IMR-90 (cell line): Measurements from ENCODE around the gene IQSEC3. TPM values are rescaled to one million over a fixed set of nuclear protein-coding genes. Genes with fewer than 3 reads are reported as not detected.

Source experiments
- ATAC-seq: fragments of 200-7000 bp; cut with Tn5 transposase; 2 replicates; pipeline ENCODE4 v1.9.1; 2020; ENCODE audit warnings: low read depth, mild to moderate bottlenecking, moderate library complexity
- BruUV-seq: library from RNA; stranded (reverse); fragments of 400-500 nt; replicated peaks from 2 replicates; lab custom pipeline; 2021; lab: Mats Ljungman, UMichigan
- CTCF ChIA-PET: fragments of 300-600 bp; formaldehyde crosslinking; extraction: SDS; loops from one replicate; lab custom pipeline; 2021; ENCODE audit warnings: antibody characterized with exemption; lab: Yijun Ruan, JAX
- POLR2A ChIA-PET: fragments of 300-600 bp; sonication (Branson Sonifier 250); formaldehyde crosslinking; loops from one replicate; lab custom pipeline; 2022; ENCODE audit warnings: antibody characterized with exemption; ENCODE audit not compliant: unreplicated experiment; lab: Charles Lee
- DNase-seq: peaks from one replicate; pipeline ENCODE4 v3.0.0; 2013
- H2AFZ ChIP-seq: replicated peaks from 2 replicates; pipeline ENCODE3; 2013; ENCODE audit warnings: low read length, mild to moderate bottlenecking; ENCODE audit not compliant: poor library complexity
- H2AK5ac ChIP-seq: 2 replicates; pipeline ENCODE4 v1.6.1; 2013; ENCODE audit warnings: low read depth, low read length, inconsistent platforms
- H2AK9ac ChIP-seq: replicated peaks from 2 replicates; pipeline ENCODE3; 2013; ENCODE audit warnings: mild to moderate bottlenecking, low read depth, low read length, moderate library complexity; ENCODE audit not compliant: poor library complexity
- H2BK120ac ChIP-seq: 2 replicates; pipeline ENCODE4 v1.6.1; 2013; ENCODE audit warnings: low read depth, low read length, inconsistent platforms
- H2BK15ac ChIP-seq: 3 replicates; pipeline ENCODE4 v1.6.1; 2013; ENCODE audit warnings: low read depth, low read length, inconsistent platforms
- H2BK20ac ChIP-seq: 2 replicates; pipeline ENCODE4 v1.6.1; 2013; ENCODE audit warnings: low read depth, mild to moderate bottlenecking, inconsistent platforms, low read length, moderate library complexity
- H2BK5ac ChIP-seq: 2 replicates; pipeline ENCODE4 v1.6.1; 2013; ENCODE audit warnings: mild to moderate bottlenecking, low read depth, low read length, inconsistent platforms; ENCODE audit not compliant: poor library complexity, severe bottlenecking
- H3K14ac ChIP-seq: replicated peaks from 2 replicates; pipeline ENCODE4 v1.6.1; 2013; ENCODE audit warnings: low read depth, low read length, inconsistent platforms
- H3K18ac ChIP-seq: 2 replicates; pipeline ENCODE4 v1.6.1; 2013; ENCODE audit warnings: low read depth, low read length, control low read depth
- H3K23ac ChIP-seq: 2 replicates; pipeline ENCODE4 v1.6.1; 2013; ENCODE audit warnings: low read depth, low read length, inconsistent platforms
- H3K27ac ChIP-seq: 2 replicates; pipeline ENCODE4 v1.5.1; 2013; ENCODE audit warnings: mild to moderate bottlenecking, control low read depth, low read length; ENCODE audit not compliant: insufficient read depth
- H3K27me3 ChIP-seq: 2 replicates; pipeline ENCODE4 v1.6.1; 2013; ENCODE audit warnings: low read length; ENCODE audit not compliant: control insufficient read depth, insufficient read depth
- H3K36me3 ChIP-seq: 2 replicates; pipeline ENCODE4 v1.6.1; 2013; ENCODE audit warnings: low read length, mixed read lengths; ENCODE audit not compliant: control insufficient read depth, insufficient read depth
- H3K4ac ChIP-seq: 2 replicates; pipeline ENCODE4 v1.6.1; 2013; ENCODE audit warnings: low read depth, low read length, inconsistent platforms
- H3K4me1 ChIP-seq: 2 replicates; pipeline ENCODE4 v1.6.1; 2013; ENCODE audit warnings: low read length, mixed read lengths; ENCODE audit not compliant: control insufficient read depth, insufficient read depth
- H3K4me2 ChIP-seq: 2 replicates; pipeline ENCODE4 v1.6.1; 2013; ENCODE audit warnings: low read depth, mild to moderate bottlenecking, control low read depth, low read length, moderate library complexity
- H3K4me3 ChIP-seq: 2 replicates; pipeline ENCODE4 v1.5.1; 2013; ENCODE audit warnings: low read depth, mild to moderate bottlenecking, control low read depth, low read length, moderate library complexity; ENCODE audit not compliant: insufficient read depth
- H3K56ac ChIP-seq: 2 replicates; pipeline ENCODE4 v1.6.1; 2013; ENCODE audit warnings: low read length, inconsistent platforms; ENCODE audit not compliant: insufficient read depth; ENCODE audit errors: extremely low read depth
- H3K79me1 ChIP-seq, 2 experiments: 2 replicates each; pipeline ENCODE4 v1.6.1; 2013; ENCODE audit warnings: low read length in 2 of 2, inconsistent platforms in 1 of 2, low read depth in 1 of 2
- H3K9ac ChIP-seq: 2 replicates; pipeline ENCODE4 v1.6.1; 2013; ENCODE audit warnings: low read depth, low read length, control low read depth
- H3K9me1 ChIP-seq: 2 replicates; pipeline ENCODE4 v1.6.1; 2013; ENCODE audit warnings: low read length, inconsistent platforms; ENCODE audit not compliant: insufficient read depth
- H3K9me3 ChIP-seq: 2 replicates; pipeline ENCODE4 v1.6.1; 2013; ENCODE audit warnings: low read length; ENCODE audit not compliant: control insufficient read depth, insufficient read depth
- H4K20me1 ChIP-seq: 2 replicates; pipeline ENCODE4 v1.6.1; 2013; ENCODE audit warnings: low read length, inconsistent platforms; ENCODE audit not compliant: insufficient read depth
- H4K5ac ChIP-seq: 2 replicates; pipeline ENCODE4 v1.6.1; 2013; ENCODE audit warnings: mild to moderate bottlenecking, low read depth, low read length, control low read depth
- H4K8ac ChIP-seq, 2 experiments: 2 replicates each; pipeline ENCODE4 v1.6.1; 2013; ENCODE audit warnings: low read depth in 2 of 2, low read length in 2 of 2, control low read depth in 1 of 2, inconsistent platforms in 1 of 2
- H4K91ac ChIP-seq: 2 replicates; pipeline ENCODE4 v1.6.1; 2013; ENCODE audit warnings: low read depth, low read length, inconsistent platforms; ENCODE audit not compliant: insufficient read depth
- BHLHE40 ChIP-seq: fragments of 150-350 bp; IDR thresholded peaks from 2 replicates; pipeline ENCODE4 v1.6.1; 2016; ENCODE audit warnings: mild to moderate bottlenecking, low read depth, low read length
- CEBPB ChIP-seq: IDR thresholded peaks from 2 replicates; pipeline ENCODE4 v1.6.1; 2012; ENCODE audit warnings: low read depth, low read length, improper control_type of control experiment
- CHD1 ChIP-seq: IDR thresholded peaks from 2 replicates; pipeline ENCODE4 v1.6.1; 2012; ENCODE audit warnings: low read depth, low read length, improper control_type of control experiment
- FOS ChIP-seq: fragments of 150-350 bp; IDR thresholded peaks from 2 replicates; pipeline ENCODE4 v1.6.1; 2016; ENCODE audit warnings: low read depth, low read length
- MAFK ChIP-seq: IDR thresholded peaks from 2 replicates; pipeline ENCODE4 v1.6.1; 2012; ENCODE audit warnings: low read depth, low read length, improper control_type of control experiment
- MAZ ChIP-seq: IDR thresholded peaks from 2 replicates; pipeline ENCODE4 v1.6.1; 2012; ENCODE audit warnings: low read depth, mild to moderate bottlenecking, low read length, improper control_type of control experiment, moderate library complexity, borderline replicate concordance
- MXI1 ChIP-seq: IDR thresholded peaks from 2 replicates; pipeline ENCODE4 v1.6.1; 2012; ENCODE audit warnings: low read depth, mild to moderate bottlenecking, low read length, moderate library complexity, borderline replicate concordance
- NFE2L2 ChIP-seq: fragments of 150-350 bp; IDR thresholded peaks from 2 replicates; pipeline ENCODE4 v1.6.1; 2016; ENCODE audit warnings: low read depth, mild to moderate bottlenecking, low read length
- POLR2A ChIP-seq: IDR thresholded peaks from 2 replicates; pipeline ENCODE4 v1.6.1; 2012; ENCODE audit warnings: mild to moderate bottlenecking, low read depth, low read length
- RAD21 ChIP-seq: IDR thresholded peaks from 2 replicates; pipeline ENCODE4 v1.6.1; 2012; ENCODE audit warnings: low read length, improper control_type of control experiment
- RCOR1 ChIP-seq: IDR thresholded peaks from 2 replicates; pipeline ENCODE4 v1.6.1; 2012; ENCODE audit warnings: mild to moderate bottlenecking, low read length, improper control_type of control experiment; ENCODE audit not compliant: insufficient replicate concordance
- RFX5 ChIP-seq: IDR thresholded peaks from 2 replicates; pipeline ENCODE4 v1.8.0; 2012; ENCODE audit warnings: low read depth, mild to moderate bottlenecking, low read length, moderate library complexity
- SMC3 ChIP-seq: fragments of 150-350 bp; IDR thresholded peaks from 2 replicates; pipeline ENCODE4 v1.6.1; 2016; ENCODE audit warnings: low read depth, mild to moderate bottlenecking, antibody characterized with exemption, low read length, moderate library complexity
- WGBS, 2 experiments: methylation state at CpG; one replicate each; pipeline versions ENCODE4 v1.1.5 to v1.1.7; 2013; ENCODE audit warnings: missing lambda C conversion rate in 2 of 2; ENCODE audit not compliant: insufficient read length in 1 of 2; ENCODE audit errors: extremely low coverage in 2 of 2; 5-methylcytosine and 5-hydroxymethylcytosine counted together
- dilution Hi-C: fragments of 300-500 bp; cut with HindIII; formaldehyde crosslinking; loops from one replicate; pipeline ENCODE4 v1.14.3; 2018; ENCODE audit warnings: low sequenced_read_pairs; ENCODE audit not compliant: unreplicated experiment
- in situ Hi-C: fragments of 300-500 bp; cut with MboI; formaldehyde crosslinking; loops from 3 replicates; pipeline ENCODE4 v1.14.3; 2019; ENCODE audit warnings: low sequenced_read_pairs, inconsistent platforms, mixed read lengths
- intact Hi-C: fragments of 100-400 bp; cut with micrococcal nuclease; formaldehyde crosslinking; loops from 2 replicates; pipeline ENCODE4 v1.10.0; 2022
- polyA plus RNA-seq, 3 experiments: library from polyadenylated mRNA; depleted of rRNA; stranded (reverse); fragments of >200 nt; gene quantifications; 2 replicates each; pipeline ENCODE4 v1.2.3, GENCODE V29; 2012; ENCODE audit warnings: low replicate concordance in 1 of 3
- total RNA-seq: library from RNA; depleted of rRNA; stranded (reverse); fragments of >200 nt; gene quantifications from 2 replicates; pipeline ENCODE4 v1.2.3, GENCODE V29; 2012
- TF ChIP-seq, protein P1 (sequence below): fragments of 150-350 bp; IDR thresholded peaks from 2 replicates; pipeline ENCODE4 v1.6.1; 2017; ENCODE audit warnings: mild to moderate bottlenecking, antibody characterized with exemption, low read length, low read depth
- TF ChIP-seq, protein P2 (sequence below): conservative IDR thresholded peaks from 2 replicates; pipeline ENCODE4 v1.5.1; 2012; ENCODE audit warnings: mild to moderate bottlenecking, low read depth, low read length, improper control_type of control experiment
- TF ChIP-seq, protein P3 (sequence below): fragments of 150-350 bp; IDR thresholded peaks from 2 replicates; pipeline ENCODE4 v1.6.1; 2016; ENCODE audit warnings: low read depth, mild to moderate bottlenecking, low read length, moderate library complexity, borderline replicate concordance

Gene IQSEC3
- total and polyA plus RNA-seq, 2 of the 4 experiments (the other 2 are of a cell fraction): 0.10 TPM; not detected in 1

DNA sequence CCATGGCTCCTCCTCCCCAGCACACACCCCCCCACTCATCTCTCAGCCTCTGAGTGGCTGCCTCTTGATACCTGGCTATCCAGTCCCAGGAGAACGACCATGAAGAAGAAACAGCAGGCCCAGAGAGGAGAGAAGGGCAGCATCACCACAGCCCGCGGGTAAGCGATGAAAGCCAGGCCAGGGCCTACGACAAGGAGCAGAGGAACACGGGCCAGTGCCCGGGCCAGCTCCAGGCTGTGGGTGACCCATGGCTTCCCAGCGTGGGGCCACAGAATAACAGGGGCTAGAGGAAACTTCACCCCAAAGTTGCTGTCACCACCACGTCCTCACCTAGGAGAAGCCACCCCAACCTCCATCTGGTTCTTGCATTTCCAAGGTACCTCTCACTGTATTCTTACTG lies 157.8 kb downstream of the IQSEC3 start:
- Histone ChIP-seq H3K14ac (no peak overlapping the region), H4K20me1 (no peaks in the 10 kb centered on the region), H4K91ac (no peak overlapping the region), H3K4me2 (no peak overlapping the region), H3K23ac (no peak overlapping the region), H3K4me3 (no peak overlapping the region), H3K56ac (no peak overlapping the region), H2AFZ (no peak overlapping the region), H3K9me3 (no peaks in the 10 kb centered on the region), H3K9ac (no peak overlapping the region), H2BK20ac (no peak overlapping the region), H2BK15ac (no peak overlapping the region), H4K8ac (no peak overlapping the region), H3K36me3 (no peaks in the 10 kb centered on the region), H3K79me1 (no peaks in the 10 kb centered on the region), H3K27ac (no peak overlapping the region), H2AK9ac (no peak overlapping the region), H2AK5ac (no peak overlapping the region), H3K4ac (no peak overlapping the region), H4K5ac (no peak overlapping the region), H3K27me3 (peaks cover 75% of the 10 kb centered on the region), H3K9me1 (no peaks in the 10 kb centered on the region), H2BK120ac (no peak overlapping the region), H3K18ac (no peak overlapping the region), H2BK5ac (no peak overlapping the region), H3K4me1 (no peaks in the 10 kb centered on the region)
- dilution Hi-C loops (no loop called here), in situ Hi-C loops (no loop called here), intact Hi-C loops (no loop called here)
- no peak for DNase-seq
- CTCF ChIA-PET: no interaction called here
- ATAC-seq: no peak
- no TSS peak for BruUV-seq
- TF ChIP-seq RFX5 (no peak), NFE2L2 (no peak), SMC3 (no peak), FOS (no peak), RAD21 (no peak), CHD1 (no peak), CEBPB (no peak), MAFK (no peak), POLR2A (no peak), MXI1 (no peak), BHLHE40 (no peak), MAZ (no peak), RCOR1 (no peak)
- TF ChIP-seq, protein P1, sequence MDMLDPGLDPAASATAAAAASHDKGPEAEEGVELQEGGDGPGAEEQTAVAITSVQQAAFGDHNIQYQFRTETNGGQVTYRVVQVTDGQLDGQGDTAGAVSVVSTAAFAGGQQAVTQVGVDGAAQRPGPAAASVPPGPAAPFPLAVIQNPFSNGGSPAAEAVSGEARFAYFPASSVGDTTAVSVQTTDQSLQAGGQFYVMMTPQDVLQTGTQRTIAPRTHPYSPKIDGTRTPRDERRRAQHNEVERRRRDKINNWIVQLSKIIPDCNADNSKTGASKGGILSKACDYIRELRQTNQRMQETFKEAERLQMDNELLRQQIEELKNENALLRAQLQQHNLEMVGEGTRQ: no peak
- TF ChIP-seq, protein P2, sequence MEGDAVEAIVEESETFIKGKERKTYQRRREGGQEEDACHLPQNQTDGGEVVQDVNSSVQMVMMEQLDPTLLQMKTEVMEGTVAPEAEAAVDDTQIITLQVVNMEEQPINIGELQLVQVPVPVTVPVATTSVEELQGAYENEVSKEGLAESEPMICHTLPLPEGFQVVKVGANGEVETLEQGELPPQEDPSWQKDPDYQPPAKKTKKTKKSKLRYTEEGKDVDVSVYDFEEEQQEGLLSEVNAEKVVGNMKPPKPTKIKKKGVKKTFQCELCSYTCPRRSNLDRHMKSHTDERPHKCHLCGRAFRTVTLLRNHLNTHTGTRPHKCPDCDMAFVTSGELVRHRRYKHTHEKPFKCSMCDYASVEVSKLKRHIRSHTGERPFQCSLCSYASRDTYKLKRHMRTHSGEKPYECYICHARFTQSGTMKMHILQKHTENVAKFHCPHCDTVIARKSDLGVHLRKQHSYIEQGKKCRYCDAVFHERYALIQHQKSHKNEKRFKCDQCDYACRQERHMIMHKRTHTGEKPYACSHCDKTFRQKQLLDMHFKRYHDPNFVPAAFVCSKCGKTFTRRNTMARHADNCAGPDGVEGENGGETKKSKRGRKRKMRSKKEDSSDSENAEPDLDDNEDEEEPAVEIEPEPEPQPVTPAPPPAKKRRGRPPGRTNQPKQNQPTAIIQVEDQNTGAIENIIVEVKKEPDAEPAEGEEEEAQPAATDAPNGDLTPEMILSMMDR: no peak
- TF ChIP-seq, protein P3, sequence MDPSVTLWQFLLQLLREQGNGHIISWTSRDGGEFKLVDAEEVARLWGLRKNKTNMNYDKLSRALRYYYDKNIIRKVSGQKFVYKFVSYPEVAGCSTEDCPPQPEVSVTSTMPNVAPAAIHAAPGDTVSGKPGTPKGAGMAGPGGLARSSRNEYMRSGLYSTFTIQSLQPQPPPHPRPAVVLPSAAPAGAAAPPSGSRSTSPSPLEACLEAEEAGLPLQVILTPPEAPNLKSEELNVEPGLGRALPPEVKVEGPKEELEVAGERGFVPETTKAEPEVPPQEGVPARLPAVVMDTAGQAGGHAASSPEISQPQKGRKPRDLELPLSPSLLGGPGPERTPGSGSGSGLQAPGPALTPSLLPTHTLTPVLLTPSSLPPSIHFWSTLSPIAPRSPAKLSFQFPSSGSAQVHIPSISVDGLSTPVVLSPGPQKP: no peak
- POLR2A ChIA-PET: no interaction called here
- 14% methylated on average over 1 of the region's 9 CpGs; no CpG with 5 or more reads in 1 of the 2 experiments for WGBS, 2 experiments
